Adrenal gland (tissue), 5 donors: ENCODE results near the gene BCL11B.

Source experiments
- POLR2A ChIP-seq, 2 donors: fragments of 450-650 bp; IDR thresholded peaks; one replicate each; pipeline ENCODE4 v1.6.1; 2017; ENCODE audit warnings: antibody characterized with exemption in 2 of 2, mild to moderate bottlenecking in 2 of 2, moderate library complexity in 1 of 2
- TF ChIP-seq, protein P1 (sequence below), 6 experiments: fragments of 450-650 bp in 4 of 6; fragments of 200-600 bp in 2 of 6; sonication (generic) in 1 of 6; IDR thresholded peaks; 1 replicate in 5 of 6; 2 replicates in 1 of 6; pipeline versions ENCODE4 v1.5.1 to v1.8.0; 2016 to 2021; ENCODE audit warnings: antibody characterized with exemption in 6 of 6, mild to moderate bottlenecking in 2 of 6, moderate library complexity in 1 of 6
- donor health status: DM: no; HTN: no; CAD: no.

GRCh38 chr14:99272899-99273765 lies 1.1 kb upstream of the BCL11B start:
- TF ChIP-seq, protein P1, sequence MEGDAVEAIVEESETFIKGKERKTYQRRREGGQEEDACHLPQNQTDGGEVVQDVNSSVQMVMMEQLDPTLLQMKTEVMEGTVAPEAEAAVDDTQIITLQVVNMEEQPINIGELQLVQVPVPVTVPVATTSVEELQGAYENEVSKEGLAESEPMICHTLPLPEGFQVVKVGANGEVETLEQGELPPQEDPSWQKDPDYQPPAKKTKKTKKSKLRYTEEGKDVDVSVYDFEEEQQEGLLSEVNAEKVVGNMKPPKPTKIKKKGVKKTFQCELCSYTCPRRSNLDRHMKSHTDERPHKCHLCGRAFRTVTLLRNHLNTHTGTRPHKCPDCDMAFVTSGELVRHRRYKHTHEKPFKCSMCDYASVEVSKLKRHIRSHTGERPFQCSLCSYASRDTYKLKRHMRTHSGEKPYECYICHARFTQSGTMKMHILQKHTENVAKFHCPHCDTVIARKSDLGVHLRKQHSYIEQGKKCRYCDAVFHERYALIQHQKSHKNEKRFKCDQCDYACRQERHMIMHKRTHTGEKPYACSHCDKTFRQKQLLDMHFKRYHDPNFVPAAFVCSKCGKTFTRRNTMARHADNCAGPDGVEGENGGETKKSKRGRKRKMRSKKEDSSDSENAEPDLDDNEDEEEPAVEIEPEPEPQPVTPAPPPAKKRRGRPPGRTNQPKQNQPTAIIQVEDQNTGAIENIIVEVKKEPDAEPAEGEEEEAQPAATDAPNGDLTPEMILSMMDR (IDR thresholded peaks at IDR 0.05) = no peak
- no peak for TF ChIP-seq POLR2A (IDR thresholded peaks at IDR 0.05)
